ENCODE data around the gene MEF2D.

MEF2D gene

DNA sequence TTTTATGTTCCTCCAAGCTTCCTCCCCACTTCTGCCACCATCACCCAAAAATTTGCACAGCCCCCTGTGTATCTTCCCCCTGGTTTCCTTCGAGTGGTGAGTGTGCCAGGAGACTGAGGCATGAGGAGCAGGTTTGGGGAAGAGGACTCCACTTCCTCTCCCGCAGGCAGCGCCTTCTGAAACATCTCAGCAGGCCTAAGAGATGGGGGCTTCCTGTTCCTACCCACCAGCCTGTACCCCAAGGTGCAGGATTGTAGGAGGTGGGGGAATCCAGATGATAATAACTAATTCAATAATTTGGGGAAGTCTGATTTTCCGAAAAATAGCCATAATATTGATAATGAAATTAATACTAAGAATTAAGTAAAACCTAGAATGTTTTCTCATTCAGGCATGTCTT lies 69.2 kb downstream of the MEF2D start:
- no peaks in the 10 kb centered on the region for H3K36me3 ChIP-seq (ENCODE audit: control insufficient read depth in 2 of 2, insufficient read depth in 1 of 2, low read length in 2 of 2)
- no peaks in the 10 kb centered on the region for H3K9me3 ChIP-seq (ENCODE audit: control insufficient read depth, insufficient read depth, low read depth, low read length)
- CTCF ChIA-PET = interaction anchor here (0.5 to 3.5 kb wide), 4 partner anchors 10 to 183 kb away, joined by 3 to 44 read pairs (median 12); no protein-coding TSS in a partner anchor
- no peak overlapping the region for H3K27ac ChIP-seq (ENCODE audit: extremely low read depth, low read depth, low read length)
- TF ChIP-seq ZFP69B (tag by site-specific recombination; IDR thresholded peaks at IDR 0.05) (no peak), ZNF624 (tag by site-specific recombination; IDR thresholded peaks at IDR 0.05) (no peak), ZNF335 (tag by site-specific recombination; conservative IDR thresholded peaks at IDR 0.05) (no peak), SCRT1 (tag by site-specific recombination; IDR thresholded peaks at IDR 0.05; ENCODE audit: borderline replicate concordance) (no peak), HOXA7 (CRISPR knock-in tag; IDR thresholded peaks at IDR 0.05; ENCODE audit: borderline replicate concordance) (no peak), KLF9 (tag by site-specific recombination; IDR thresholded peaks at IDR 0.05; ENCODE audit: low read depth) (no peak), HOXD13 (CRISPR knock-in tag; IDR thresholded peaks at IDR 0.05; ENCODE audit: borderline replicate concordance) (no peak), ZNF501 (tag by site-specific recombination; IDR thresholded peaks at IDR 0.05) (no peak), ZNF211 (tag by site-specific recombination; IDR thresholded peaks at IDR 0.05; ENCODE audit: low read depth) (no peak), ZNF174 (tag by site-specific recombination; IDR thresholded peaks at IDR 0.05) (no peak), INSM2 (tag by site-specific recombination; IDR thresholded peaks at IDR 0.05) (no peak), YY1 (tag by site-specific recombination; IDR thresholded peaks at IDR 0.05) (no peak), ZNF707 (tag by site-specific recombination; IDR thresholded peaks at IDR 0.05) (no peak), SP2 (tag by site-specific recombination; IDR thresholded peaks at IDR 0.05) (no peak), ZNF544 (tag by site-specific recombination; IDR thresholded peaks at IDR 0.05) (no peak), ZSCAN16 (tag by site-specific recombination; IDR thresholded peaks at IDR 0.05) (no peak), ZNF555 (tag by site-specific recombination; conservative IDR thresholded peaks at IDR 0.05) (no peak), ZNF423 (tag by site-specific recombination; IDR thresholded peaks at IDR 0.05) (no peak), GLI2 (tag by site-specific recombination; IDR thresholded peaks at IDR 0.05; ENCODE audit: borderline replicate concordance, low read depth) (no peak)
- TF ChIP-seq, protein P1, sequence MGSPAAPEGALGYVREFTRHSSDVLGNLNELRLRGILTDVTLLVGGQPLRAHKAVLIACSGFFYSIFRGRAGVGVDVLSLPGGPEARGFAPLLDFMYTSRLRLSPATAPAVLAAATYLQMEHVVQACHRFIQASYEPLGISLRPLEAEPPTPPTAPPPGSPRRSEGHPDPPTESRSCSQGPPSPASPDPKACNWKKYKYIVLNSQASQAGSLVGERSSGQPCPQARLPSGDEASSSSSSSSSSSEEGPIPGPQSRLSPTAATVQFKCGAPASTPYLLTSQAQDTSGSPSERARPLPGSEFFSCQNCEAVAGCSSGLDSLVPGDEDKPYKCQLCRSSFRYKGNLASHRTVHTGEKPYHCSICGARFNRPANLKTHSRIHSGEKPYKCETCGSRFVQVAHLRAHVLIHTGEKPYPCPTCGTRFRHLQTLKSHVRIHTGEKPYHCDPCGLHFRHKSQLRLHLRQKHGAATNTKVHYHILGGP (tag by site-specific recombination; IDR thresholded peaks at IDR 0.05) = no peak
- no peak overlapping the region for H3K4me3 ChIP-seq (ENCODE audit: low read depth, low read length)
- H3K4me1 ChIP-seq (ENCODE audit: control insufficient read depth, insufficient read depth, low read length) = no peaks in the 10 kb centered on the region
- POLR2A ChIA-PET = interaction anchor here (0.6 to 0.9 kb wide), 2 partner anchors 10 to 1123 kb away, joined by 3 to 9 read pairs; partner anchors contain the start of gene FDPS

GRCh38 chr1:156430866-156431265 lies 69.7 kb downstream of the MEF2D start:
- no peaks in the 10 kb centered on the region for H3K4me1 ChIP-seq (ENCODE audit: control insufficient read depth, insufficient read depth, low read length)
- no peaks in the 10 kb centered on the region for H3K36me3 ChIP-seq (ENCODE audit: control insufficient read depth in 2 of 2, insufficient read depth in 1 of 2, low read length in 2 of 2)
- H3K9me3 ChIP-seq (ENCODE audit: control insufficient read depth, insufficient read depth, low read depth, low read length) = no peaks in the 10 kb centered on the region
- CTCF ChIA-PET = interaction anchor here (0.5 to 3.5 kb wide), 5 partner anchors 9 to 183 kb away, joined by 3 to 44 read pairs (median 3); no protein-coding TSS in a partner anchor
- TF ChIP-seq SP7 (tag by site-specific recombination; IDR thresholded peaks at IDR 0.05) = no peak
- H3K4me3 ChIP-seq (ENCODE audit: low read depth, low read length) = no peak overlapping the region
- H3K27ac ChIP-seq (ENCODE audit: extremely low read depth, low read depth, low read length) = no peak overlapping the region
- POLR2A ChIA-PET = interaction anchor here (0.6 to 0.9 kb wide), 3 partner anchors 9 to 1123 kb away, joined by 3 to 9 read pairs (median 4); partner anchors contain the start of gene FDPS

GRCh38 chr1:156430303-156430702 lies 70.3 kb downstream of the MEF2D start:
- Histone ChIP-seq H3K9me3 (ENCODE audit: control insufficient read depth, insufficient read depth, low read depth, low read length) (no peaks in the 10 kb centered on the region), H3K4me3 (ENCODE audit: low read depth, low read length) (no peak overlapping the region), H3K27ac (ENCODE audit: extremely low read depth, low read depth, low read length) (no peak overlapping the region), H3K4me1 (ENCODE audit: control insufficient read depth, insufficient read depth, low read length) (no peaks in the 10 kb centered on the region), H3K36me3 (ENCODE audit: control insufficient read depth in 2 of 2, insufficient read depth in 1 of 2, low read length in 2 of 2) (no peaks in the 10 kb centered on the region)
- ChIA-PET CTCF (interaction anchor here (1.0 to 3.9 kb wide), 4 partner anchors 8 to 45 kb away, joined by 3 to 21 read pairs (median 12); no protein-coding TSS in a partner anchor), POLR2A (interaction anchor here (0.6 kb wide), 1 partner anchor 33 kb away, joined by 4 read pairs; no protein-coding TSS in a partner anchor)
- TF ChIP-seq ZNF549 (tag by site-specific recombination; IDR thresholded peaks at IDR 0.05) (no peak), ZNF133 (tag by site-specific recombination; IDR thresholded peaks at IDR 0.05) (no peak), ZNF132 (tag by site-specific recombination; IDR thresholded peaks at IDR 0.05; ENCODE audit: borderline replicate concordance) (no peak), ZBTB1 (tag by site-specific recombination; IDR thresholded peaks at IDR 0.05) (no peak), ZNF791 (tag by site-specific recombination; IDR thresholded peaks at IDR 0.05) (no peak), ZNF514 (tag by site-specific recombination; IDR thresholded peaks at IDR 0.05) (no peak), ZNF138 (tag by site-specific recombination; IDR thresholded peaks at IDR 0.05; ENCODE audit: borderline replicate concordance) (no peak), ZNF501 (tag by site-specific recombination; IDR thresholded peaks at IDR 0.05) (no peak), MEIS1 (CRISPR knock-in tag; IDR thresholded peaks at IDR 0.05; ENCODE audit: borderline replicate concordance) (no peak), FEZF1 (tag by site-specific recombination; IDR thresholded peaks at IDR 0.05) (no peak)
- TF ChIP-seq, protein P2, sequence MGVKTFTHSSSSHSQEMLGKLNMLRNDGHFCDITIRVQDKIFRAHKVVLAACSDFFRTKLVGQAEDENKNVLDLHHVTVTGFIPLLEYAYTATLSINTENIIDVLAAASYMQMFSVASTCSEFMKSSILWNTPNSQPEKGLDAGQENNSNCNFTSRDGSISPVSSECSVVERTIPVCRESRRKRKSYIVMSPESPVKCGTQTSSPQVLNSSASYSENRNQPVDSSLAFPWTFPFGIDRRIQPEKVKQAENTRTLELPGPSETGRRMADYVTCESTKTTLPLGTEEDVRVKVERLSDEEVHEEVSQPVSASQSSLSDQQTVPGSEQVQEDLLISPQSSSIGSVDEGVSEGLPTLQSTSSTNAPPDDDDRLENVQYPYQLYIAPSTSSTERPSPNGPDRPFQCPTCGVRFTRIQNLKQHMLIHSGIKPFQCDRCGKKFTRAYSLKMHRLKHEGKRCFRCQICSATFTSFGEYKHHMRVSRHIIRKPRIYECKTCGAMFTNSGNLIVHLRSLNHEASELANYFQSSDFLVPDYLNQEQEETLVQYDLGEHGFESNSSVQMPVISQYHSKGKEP (tag by site-specific recombination; IDR thresholded peaks at IDR 0.05) = no peak
